ENCODE results near the gene ARMC10. TPM values are rescaled to one million over a fixed set of nuclear protein-coding genes. Genes with fewer than 3 reads are reported as not detected.
"Not testable (repeated sequence)": the region's sequence is repeated elsewhere in the genome, so short reads cannot be mapped to it uniquely, and the experiment has no call there.

The ARMC10 gene
- total RNA-seq = 10 to 100 TPM; 56.6 to 57.3 TPM
- 44.1 TPM for polyA plus RNA-seq

GRCh38 chr7:103074519-103075336, at the start of gene ARMC10, which contains the start of gene FBXL13:
Gene ARMC10, plus strand, starts transcription at chr7:103075140. Its CDS starts 133 bp downstream, at chr7:103075273.
Gene FBXL13, minus strand, starts transcription at chr7:103074796.
- CTCF ChIA-PET = interaction anchor here (1.0 to 4.0 kb wide), 5 partner anchors 9 to 74 kb away, joined by 4 to 19 read pairs (median 6); partner anchors contain the start of gene NAPEPLD

GRCh38 chr7:103025341-103025740, 49.6 kb upstream of the ARMC10 start:
- Histone ChIP-seq H3K27ac (ENCODE audit: low read depth, low read length) (no peak overlapping the region), H3K9me3 (ENCODE audit: low read length) (no peaks in the 10 kb centered on the region), H3K36me3 (ENCODE audit: insufficient read depth, low read length) (no peaks in the 10 kb centered on the region), H3K27me3 (ENCODE audit: insufficient read depth, low read length, poor library complexity, severe bottlenecking) (no peaks in the 10 kb centered on the region), H3K4me3 (ENCODE audit: low read length) (no peak overlapping the region), H3K4me1 (ENCODE audit: insufficient read depth, low read length) (no peaks in the 10 kb centered on the region)
- Mint-ChIP-seq H3K27ac (peak overlapping the region in 2 of 8 donors; percentile 22 to 51), H3K36me3 (peaks cover 0 to 15% (median 3%) of the 10 kb centered on the region in 3 donors), H3K4me3 (no peak overlapping the region), H3K4me1 (peaks cover 0 to 7% (median 2%) of the 10 kb centered on the region in 3 donors), H3K9me3 (peaks cover 0 to 16% (median 10%) of the 10 kb centered on the region in 5 donors), H3K27me3 (peaks cover 0 to 5% of the 10 kb centered on the region in 2 donors)
- ChIA-PET POLR2A (no interaction called here), CTCF (no interaction called here)
- no peak for DNase-seq

More at GRCh38 chr7:103074519-103075336, at the start of gene ARMC10, which contains the start of gene FBXL13:
- POLR2A ChIA-PET = interaction anchor here (1.0 to 1.5 kb wide), 3 partner anchors 10 to 326 kb away, joined by 4 read pairs; partner anchors contain the start of gene FAM185A
- Mint-ChIP-seq H3K9me3 (no peaks in the 10 kb centered on the region), H3K36me3 (peaks cover 0 to 20% (median 2%) of the 10 kb centered on the region in 3 donors), H3K4me1 (peaks cover 34 to 51% (median 47%) of the 10 kb centered on the region in 3 donors), H3K4me3 (peak within 1 kb of the TSS; percentile 94 to 100 (median 98)), H3K27me3 (no peaks in the 10 kb centered on the region), H3K27ac (peak within 1 kb of the TSS; percentile 88 to 98 (median 97))
- H3K4me3 ChIP-seq (ENCODE audit: low read length) = peak within 1 kb of the TSS; percentile 82
- peaks cover 23% of the 10 kb centered on the region for H3K4me1 ChIP-seq (ENCODE audit: insufficient read depth, low read length)
- H3K9me3 ChIP-seq (ENCODE audit: low read length) = no peaks in the 10 kb centered on the region
- no peaks in the 10 kb centered on the region for H3K27me3 ChIP-seq (ENCODE audit: insufficient read depth, low read length, poor library complexity, severe bottlenecking)
- H3K36me3 ChIP-seq (ENCODE audit: insufficient read depth, low read length) = no peaks in the 10 kb centered on the region
- peak; percentile 81 to 92 (median 89) for DNase-seq
- H3K27ac ChIP-seq (ENCODE audit: low read depth, low read length) = peak within 1 kb of the TSS; percentile 78

- no peaks in the 10 kb centered on the region for H3K4me1 ChIP-seq (ENCODE audit: insufficient read depth, low read length)
- Mint-ChIP-seq H3K27me3 (peaks cover 0 to 9% of the 10 kb centered on the region in 2 donors), H3K36me3 (no peaks in the 10 kb centered on the region), H3K4me1 (no peaks in the 10 kb centered on the region), H3K9me3 (no peaks in the 10 kb centered on the region), H3K27ac (no peak overlapping the region), H3K4me3 (no peak overlapping the region)
- H3K27me3 ChIP-seq (ENCODE audit: insufficient read depth, low read length, poor library complexity, severe bottlenecking) = no peaks in the 10 kb centered on the region
- ChIA-PET POLR2A (no interaction called here), CTCF (no interaction called here)
- no peaks in the 10 kb centered on the region for H3K9me3 ChIP-seq (ENCODE audit: low read length)
- H3K36me3 ChIP-seq (ENCODE audit: insufficient read depth, low read length) = no peaks in the 10 kb centered on the region
- no peak for DNase-seq
- H3K4me3 ChIP-seq (ENCODE audit: low read length) = no peak overlapping the region
- no peak overlapping the region for H3K27ac ChIP-seq (ENCODE audit: low read depth, low read length)
Measured at GRCh38 chr7:103031024-103031423, 43.9 kb upstream of the ARMC10 start.

- no peak overlapping the region for H3K4me3 ChIP-seq (ENCODE audit: low read length)
- Mint-ChIP-seq H3K9me3 (no peaks in the 10 kb centered on the region), H3K4me3 (no peak overlapping the region), H3K36me3 (no peaks in the 10 kb centered on the region), H3K4me1 (no peaks in the 10 kb centered on the region), H3K27ac (no peak overlapping the region), H3K27me3 (peaks cover 0 to 9% of the 10 kb centered on the region in 2 donors)
- H3K27me3 ChIP-seq (ENCODE audit: insufficient read depth, low read length, poor library complexity, severe bottlenecking) = no peaks in the 10 kb centered on the region
- no peak for DNase-seq
- no peak overlapping the region for H3K27ac ChIP-seq (ENCODE audit: low read depth, low read length)
- CTCF ChIA-PET = no interaction called here
- H3K36me3 ChIP-seq (ENCODE audit: insufficient read depth, low read length) = no peaks in the 10 kb centered on the region
- no peaks in the 10 kb centered on the region for H3K4me1 ChIP-seq (ENCODE audit: insufficient read depth, low read length)
- H3K9me3 ChIP-seq (ENCODE audit: low read length) = no peaks in the 10 kb centered on the region
- POLR2A ChIA-PET = no interaction called here
Measured at GRCh38 chr7:103031781-103032180, 43.2 kb upstream of the ARMC10 start.

GRCh38 chr7:103034318-103034717, 40.6 kb upstream of the ARMC10 start:
- H3K9me3 Mint-ChIP-seq; DNase-seq; H3K27ac Mint-ChIP-seq; H3K4me1 ChIP-seq (ENCODE audit: insufficient read depth, low read length); H3K4me3 Mint-ChIP-seq; H3K9me3 ChIP-seq (ENCODE audit: low read length); H3K27ac ChIP-seq (ENCODE audit: low read depth, low read length); POLR2A ChIA-PET; H3K4me1 Mint-ChIP-seq; H3K36me3 Mint-ChIP-seq; H3K27me3 Mint-ChIP-seq; H3K4me3 ChIP-seq (ENCODE audit: low read length); H3K27me3 ChIP-seq (ENCODE audit: insufficient read depth, low read length, poor library complexity, severe bottlenecking); H3K36me3 ChIP-seq (ENCODE audit: insufficient read depth, low read length); CTCF ChIA-PET: not testable (repeated sequence)

GRCh38 chr7:103037476-103037822, 37.5 kb upstream of the ARMC10 start:
- H3K36me3 ChIP-seq (ENCODE audit: insufficient read depth, low read length) = no peaks in the 10 kb centered on the region
- ChIA-PET POLR2A (no interaction called here), CTCF (no interaction called here)
- Mint-ChIP-seq H3K4me1 (no peaks in the 10 kb centered on the region), H3K27ac (no peak overlapping the region), H3K9me3 (peaks cover 0 to 6% (median under 1%) of the 10 kb centered on the region in 5 donors), H3K27me3 (peaks cover 3 to 4% of the 10 kb centered on the region in 2 donors), H3K4me3 (no peak overlapping the region), H3K36me3 (peaks cover 0 to 8% (median 0%) of the 10 kb centered on the region in 3 donors)
- DNase-seq = no peak
- H3K27ac ChIP-seq (ENCODE audit: low read depth, low read length) = no peak overlapping the region
- no peaks in the 10 kb centered on the region for H3K27me3 ChIP-seq (ENCODE audit: insufficient read depth, low read length, poor library complexity, severe bottlenecking)
- no peaks in the 10 kb centered on the region for H3K9me3 ChIP-seq (ENCODE audit: low read length)
- H3K4me1 ChIP-seq (ENCODE audit: insufficient read depth, low read length) = no peaks in the 10 kb centered on the region
- H3K4me3 ChIP-seq (ENCODE audit: low read length) = no peak overlapping the region

GRCh38 chr7:103037823-103038739, 36.9 kb upstream of the ARMC10 start:
- H3K4me1 ChIP-seq (ENCODE audit: insufficient read depth, low read length); H3K27me3 ChIP-seq (ENCODE audit: insufficient read depth, low read length, poor library complexity, severe bottlenecking); H3K4me1 Mint-ChIP-seq; H3K27me3 Mint-ChIP-seq; H3K4me3 Mint-ChIP-seq; H3K27ac Mint-ChIP-seq; POLR2A ChIA-PET; H3K36me3 ChIP-seq (ENCODE audit: insufficient read depth, low read length); DNase-seq; H3K4me3 ChIP-seq (ENCODE audit: low read length); CTCF ChIA-PET; H3K9me3 ChIP-seq (ENCODE audit: low read length): not testable (repeated sequence)
- H3K27ac ChIP-seq (ENCODE audit: low read depth, low read length) = peak overlapping the region; percentile 64
- Mint-ChIP-seq H3K9me3 (peaks cover 0 to 12% (median 6%) of the 10 kb centered on the region in 5 donors), H3K36me3 (peaks cover under 1 to 14% (median under 1%) of the 10 kb centered on the region in 3 donors)

GRCh38 chr7:103041815-103042214, 33.1 kb upstream of the ARMC10 start:
- peaks cover 1 to 19% (median 1%) of the 10 kb centered on the region in 3 donors for H3K36me3 Mint-ChIP-seq
- H3K36me3 ChIP-seq (ENCODE audit: insufficient read depth, low read length); H3K27me3 Mint-ChIP-seq; H3K4me1 ChIP-seq (ENCODE audit: insufficient read depth, low read length); CTCF ChIA-PET; DNase-seq; H3K4me3 Mint-ChIP-seq; H3K9me3 ChIP-seq (ENCODE audit: low read length); H3K27ac Mint-ChIP-seq; H3K4me3 ChIP-seq (ENCODE audit: low read length); H3K27me3 ChIP-seq (ENCODE audit: insufficient read depth, low read length, poor library complexity, severe bottlenecking); POLR2A ChIA-PET; H3K27ac ChIP-seq (ENCODE audit: low read depth, low read length); H3K4me1 Mint-ChIP-seq: not testable (repeated sequence)
- peaks cover 0 to 14% (median 11%) of the 10 kb centered on the region in 5 donors for H3K9me3 Mint-ChIP-seq

All from CD8-positive, alpha-beta memory T cell (primary cell).